Measurements from ENCODE around the gene TK2.

The TK2 gene

DNA sequence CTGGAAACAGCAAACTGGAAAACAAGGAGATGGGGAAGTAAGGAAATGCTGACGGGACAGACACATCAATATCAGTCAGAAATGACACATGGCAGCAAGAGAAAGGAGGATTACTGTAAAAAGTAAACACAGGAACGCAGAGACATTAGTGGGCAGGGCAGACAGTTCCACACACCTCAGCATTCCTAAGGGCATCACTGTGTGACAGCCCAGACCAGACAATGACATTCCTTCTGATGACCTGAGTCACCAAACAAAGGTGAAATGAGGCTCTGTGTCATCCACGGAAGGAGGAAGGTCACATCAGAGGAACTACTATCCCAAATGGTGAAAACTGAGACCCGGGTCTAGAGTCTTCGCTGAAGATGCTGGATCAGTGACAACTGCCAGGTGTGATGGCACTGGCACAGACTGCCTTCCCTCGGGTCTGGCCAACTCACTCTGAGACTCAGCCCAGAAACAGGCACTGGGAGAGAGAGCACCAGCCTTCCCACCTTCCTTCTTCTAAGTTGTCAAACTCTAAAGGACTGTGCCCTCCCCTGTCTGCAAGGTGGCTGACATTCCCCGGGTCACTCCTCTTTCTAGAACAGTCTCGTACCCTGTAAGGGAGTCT is 36.7 kb downstream of the TK2 start:
- no peaks in the 10 kb centered on the region; the same call in 1 of the 2 replicates for H3K36me3 ChIP-seq
- no peak overlapping the region for H3K27ac ChIP-seq
- TF ChIP-seq, protein P1, sequence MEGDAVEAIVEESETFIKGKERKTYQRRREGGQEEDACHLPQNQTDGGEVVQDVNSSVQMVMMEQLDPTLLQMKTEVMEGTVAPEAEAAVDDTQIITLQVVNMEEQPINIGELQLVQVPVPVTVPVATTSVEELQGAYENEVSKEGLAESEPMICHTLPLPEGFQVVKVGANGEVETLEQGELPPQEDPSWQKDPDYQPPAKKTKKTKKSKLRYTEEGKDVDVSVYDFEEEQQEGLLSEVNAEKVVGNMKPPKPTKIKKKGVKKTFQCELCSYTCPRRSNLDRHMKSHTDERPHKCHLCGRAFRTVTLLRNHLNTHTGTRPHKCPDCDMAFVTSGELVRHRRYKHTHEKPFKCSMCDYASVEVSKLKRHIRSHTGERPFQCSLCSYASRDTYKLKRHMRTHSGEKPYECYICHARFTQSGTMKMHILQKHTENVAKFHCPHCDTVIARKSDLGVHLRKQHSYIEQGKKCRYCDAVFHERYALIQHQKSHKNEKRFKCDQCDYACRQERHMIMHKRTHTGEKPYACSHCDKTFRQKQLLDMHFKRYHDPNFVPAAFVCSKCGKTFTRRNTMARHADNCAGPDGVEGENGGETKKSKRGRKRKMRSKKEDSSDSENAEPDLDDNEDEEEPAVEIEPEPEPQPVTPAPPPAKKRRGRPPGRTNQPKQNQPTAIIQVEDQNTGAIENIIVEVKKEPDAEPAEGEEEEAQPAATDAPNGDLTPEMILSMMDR (IDR thresholded peaks at IDR 0.05; ENCODE audit: low read depth, low read length) = no peak
- no peaks in the 10 kb centered on the region for H3K27me3 ChIP-seq (ENCODE audit: insufficient read depth, low read depth, severe bottlenecking)
- no peaks in the 10 kb centered on the region for H3K9me3 ChIP-seq (ENCODE audit: severe bottlenecking)
- H3K4me3 ChIP-seq (ENCODE audit: low read depth, low read length) = no peak overlapping the region
- no peak for DNase-seq

- Histone ChIP-seq H3K9me3 (ENCODE audit: severe bottlenecking) (no peaks in the 10 kb centered on the region), H3K36me3 (no peaks in the 10 kb centered on the region; the same call in 1 of the 2 replicates), H3K4me3 (ENCODE audit: low read depth, low read length) (no peak overlapping the region), H3K27me3 (ENCODE audit: insufficient read depth, low read depth, severe bottlenecking) (no peaks in the 10 kb centered on the region), H3K27ac (no peak overlapping the region)
- TF ChIP-seq, protein P1 (IDR thresholded peaks at IDR 0.05; ENCODE audit: low read depth, low read length) = no peak
- DNase-seq = no peak
These were observed 37.4 kb downstream of the TK2 start for GRCh38 chr16:66512272-66513110.

- Histone ChIP-seq H3K27ac (no peak overlapping the region), H3K9me3 (ENCODE audit: severe bottlenecking) (no peaks in the 10 kb centered on the region), H3K27me3 (ENCODE audit: insufficient read depth, low read depth, severe bottlenecking) (no peaks in the 10 kb centered on the region), H3K4me3 (ENCODE audit: low read depth, low read length) (no peak overlapping the region), H3K36me3 (no peaks in the 10 kb centered on the region; the same call in 1 of the 2 replicates)
- TF ChIP-seq, protein P1 (IDR thresholded peaks at IDR 0.05; ENCODE audit: low read depth, low read length) = no peak
- DNase-seq = peak; percentile 37
These were observed 38.2 kb downstream of the TK2 start for GRCh38 chr16:66511602-66512271.

GRCh38 chr16:66510711-66511601 is 39.0 kb downstream of the TK2 start:
- no peak overlapping the region for H3K4me3 ChIP-seq (ENCODE audit: low read depth, low read length)
- H3K36me3 ChIP-seq = no peaks in the 10 kb centered on the region; the same call in 1 of the 2 replicates
- no peak for DNase-seq
- no peaks in the 10 kb centered on the region for H3K9me3 ChIP-seq (ENCODE audit: severe bottlenecking)
- no peaks in the 10 kb centered on the region for H3K27me3 ChIP-seq (ENCODE audit: insufficient read depth, low read depth, severe bottlenecking)
- TF ChIP-seq, protein P1 (IDR thresholded peaks at IDR 0.05; ENCODE audit: low read depth, low read length) = no peak
- no peak overlapping the region for H3K27ac ChIP-seq

DNA sequence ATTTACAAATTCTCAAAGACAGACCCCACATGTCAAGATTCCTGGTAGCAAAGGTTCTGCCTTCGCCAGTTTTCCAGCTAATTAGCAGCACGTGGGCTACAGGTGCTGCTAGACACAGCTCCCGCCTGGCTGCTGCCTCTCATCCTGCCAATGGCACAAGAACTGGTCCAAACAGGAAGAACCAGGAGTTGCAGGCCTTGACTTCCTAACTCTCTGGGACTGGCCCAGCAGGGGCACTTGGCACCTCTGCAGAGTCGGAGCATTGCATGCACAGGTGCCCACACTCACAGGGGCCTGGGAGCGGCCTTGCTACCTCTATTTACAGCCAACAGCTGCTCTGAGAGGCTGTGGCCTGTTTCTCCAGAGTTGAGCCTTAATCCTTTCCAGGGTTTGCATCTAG is 39.6 kb downstream of the TK2 start:
- TF ChIP-seq, protein P1 (IDR thresholded peaks at IDR 0.05; ENCODE audit: low read depth, low read length) = no peak
- Histone ChIP-seq H3K4me3 (ENCODE audit: low read depth, low read length) (no peak overlapping the region), H3K9me3 (ENCODE audit: severe bottlenecking) (no peaks in the 10 kb centered on the region), H3K36me3 (no peaks in the 10 kb centered on the region; the same call in 1 of the 2 replicates), H3K27me3 (ENCODE audit: insufficient read depth, low read depth, severe bottlenecking) (no peaks in the 10 kb centered on the region), H3K27ac (no peak overlapping the region)
- DNase-seq = no peak

All from WERI-Rb-1 (cell line).